Kidney epithelial cell (primary cell): Measurements from ENCODE around the gene B3GAT1. TPM values are rescaled to one million over a fixed set of nuclear protein-coding genes. Genes with fewer than 3 reads are reported as not detected.

ENCODE experiments used
- DNase-seq: peaks from one replicate; pipeline ENCODE4 v3.0.0-alpha.2; 2010; ENCODE audit warnings: low read depth
- H3K27me3 ChIP-seq: 2 replicates; pipeline ENCODE4 v1.6.0; 2011; ENCODE audit warnings: low read length; ENCODE audit not compliant: control insufficient read depth, insufficient read depth
- H3K36me3 ChIP-seq: 2 replicates; pipeline ENCODE4 v1.5.1; 2011; ENCODE audit warnings: low read length; ENCODE audit not compliant: control insufficient read depth, insufficient read depth
- H3K4me3 ChIP-seq: 2 replicates; pipeline ENCODE4 v1.5.1; 2011; ENCODE audit warnings: low read depth, mild to moderate bottlenecking, control low read depth, low read length
- total RNA-seq: library from RNA; depleted of rRNA; stranded (reverse); fragments of >200 nt; gene quantifications from 2 replicates; pipeline ENCODE4 v1.2.3, GENCODE V29; 2015
- TF ChIP-seq, protein P1 (sequence below): IDR thresholded peaks from 2 replicates; pipeline ENCODE4 v1.5.1; 2011; ENCODE audit warnings: mild to moderate bottlenecking, moderate library complexity, low read length, control low read depth, inconsistent platforms; ENCODE audit not compliant: insufficient read depth, poor library complexity, severe bottlenecking

The B3GAT1 gene
- total RNA-seq, 1 donor from 2014 or later: 0.71 TPM

DNA sequence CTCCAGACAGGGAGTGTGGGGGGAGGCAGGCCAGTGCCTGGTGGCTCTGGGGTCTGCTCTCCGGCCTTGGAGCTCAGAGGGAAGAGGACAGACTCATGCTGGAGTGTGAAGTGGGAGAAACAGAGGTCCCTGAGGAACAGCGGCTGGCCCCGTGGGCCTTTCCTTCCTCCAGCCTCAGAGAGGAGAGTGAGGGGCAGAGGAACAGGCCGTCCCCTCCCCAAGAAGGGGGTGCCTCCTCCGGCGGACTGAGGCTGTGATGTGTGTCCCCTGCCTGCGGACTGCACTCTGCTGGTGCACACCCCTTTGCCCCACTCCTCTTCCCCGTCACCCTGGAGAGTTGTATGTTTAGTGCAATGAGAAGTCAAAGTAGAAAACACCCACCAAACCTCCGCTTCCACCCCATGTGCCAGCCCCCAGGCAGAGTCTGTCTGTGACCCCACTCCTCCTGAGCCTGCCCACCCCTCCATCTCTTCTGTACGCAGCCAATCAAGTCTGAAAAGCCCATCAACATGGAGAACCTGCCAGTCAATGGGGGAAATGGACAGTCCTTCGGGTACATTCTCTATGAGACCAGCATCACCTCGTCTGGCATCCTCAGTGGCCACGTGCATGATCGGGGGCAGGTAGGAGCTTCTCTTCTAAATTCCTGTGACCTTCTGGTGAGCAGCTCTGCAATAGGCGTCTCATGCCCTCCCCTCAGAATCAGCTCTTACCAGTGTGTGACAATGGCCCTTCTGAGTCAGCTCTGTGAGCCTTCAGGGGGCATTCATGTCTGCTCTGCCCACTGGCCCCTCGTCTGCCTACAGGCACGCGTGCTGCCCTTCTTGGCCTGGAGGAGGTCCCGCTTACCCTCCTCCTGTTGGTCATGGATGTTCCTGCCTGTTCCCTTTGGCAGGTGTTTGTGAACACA is 41.3 kb downstream of the B3GAT1 start:
- H3K4me3 ChIP-seq: no peak overlapping the region
- H3K36me3 ChIP-seq: no peaks in the 10 kb centered on the region
- TF ChIP-seq, protein P1, sequence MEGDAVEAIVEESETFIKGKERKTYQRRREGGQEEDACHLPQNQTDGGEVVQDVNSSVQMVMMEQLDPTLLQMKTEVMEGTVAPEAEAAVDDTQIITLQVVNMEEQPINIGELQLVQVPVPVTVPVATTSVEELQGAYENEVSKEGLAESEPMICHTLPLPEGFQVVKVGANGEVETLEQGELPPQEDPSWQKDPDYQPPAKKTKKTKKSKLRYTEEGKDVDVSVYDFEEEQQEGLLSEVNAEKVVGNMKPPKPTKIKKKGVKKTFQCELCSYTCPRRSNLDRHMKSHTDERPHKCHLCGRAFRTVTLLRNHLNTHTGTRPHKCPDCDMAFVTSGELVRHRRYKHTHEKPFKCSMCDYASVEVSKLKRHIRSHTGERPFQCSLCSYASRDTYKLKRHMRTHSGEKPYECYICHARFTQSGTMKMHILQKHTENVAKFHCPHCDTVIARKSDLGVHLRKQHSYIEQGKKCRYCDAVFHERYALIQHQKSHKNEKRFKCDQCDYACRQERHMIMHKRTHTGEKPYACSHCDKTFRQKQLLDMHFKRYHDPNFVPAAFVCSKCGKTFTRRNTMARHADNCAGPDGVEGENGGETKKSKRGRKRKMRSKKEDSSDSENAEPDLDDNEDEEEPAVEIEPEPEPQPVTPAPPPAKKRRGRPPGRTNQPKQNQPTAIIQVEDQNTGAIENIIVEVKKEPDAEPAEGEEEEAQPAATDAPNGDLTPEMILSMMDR: no peak
- DNase-seq: no peak
- H3K27me3 ChIP-seq: no peaks in the 10 kb centered on the region

DNA sequence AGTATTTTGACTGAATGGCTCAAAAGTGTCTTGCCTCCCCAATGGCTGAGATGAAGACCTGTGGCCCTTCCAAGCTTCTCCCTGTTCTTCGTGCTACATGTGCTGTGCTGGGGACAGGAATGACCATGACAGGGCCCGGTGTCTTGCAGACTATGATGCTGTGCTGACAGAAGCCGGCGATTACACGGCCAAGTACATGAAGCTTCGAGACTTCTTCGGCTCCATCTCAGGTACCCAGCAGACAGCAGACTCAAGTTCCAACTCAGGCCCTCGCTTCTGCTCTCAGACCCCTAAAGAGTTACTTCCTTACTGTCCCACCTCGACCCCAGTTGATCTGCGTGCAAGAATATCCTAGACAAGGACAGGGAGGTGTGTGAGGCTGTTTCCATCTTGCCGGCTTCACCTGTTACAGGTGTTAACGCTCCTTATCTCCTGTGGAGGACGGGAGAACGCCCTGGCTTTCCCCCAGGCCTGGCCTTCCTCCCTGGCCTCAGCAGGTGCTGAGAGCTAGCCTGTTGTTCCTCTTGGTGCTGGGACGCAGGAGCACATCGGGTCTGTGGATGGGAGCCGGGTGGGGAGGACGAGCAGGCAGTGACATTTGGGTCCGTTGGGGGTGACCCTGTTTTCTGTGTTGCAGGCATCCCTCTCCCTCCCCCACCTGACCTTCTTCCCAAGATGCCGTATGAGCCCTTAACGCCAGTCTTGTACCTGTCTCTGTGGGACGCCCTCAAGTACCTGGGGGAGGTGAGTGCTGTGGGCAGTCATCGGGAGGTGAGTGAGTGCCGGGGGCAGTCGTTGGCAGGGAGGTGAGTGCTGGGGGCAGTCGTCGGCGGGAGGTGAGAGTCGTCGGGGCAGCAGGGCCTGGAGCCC is 42.2 kb downstream of the B3GAT1 start:
- DNase-seq: no peak
- Histone ChIP-seq H3K27me3 (no peaks in the 10 kb centered on the region), H3K4me3 (no peak overlapping the region), H3K36me3 (no peaks in the 10 kb centered on the region)
- TF ChIP-seq, protein P1: no peak

DNA sequence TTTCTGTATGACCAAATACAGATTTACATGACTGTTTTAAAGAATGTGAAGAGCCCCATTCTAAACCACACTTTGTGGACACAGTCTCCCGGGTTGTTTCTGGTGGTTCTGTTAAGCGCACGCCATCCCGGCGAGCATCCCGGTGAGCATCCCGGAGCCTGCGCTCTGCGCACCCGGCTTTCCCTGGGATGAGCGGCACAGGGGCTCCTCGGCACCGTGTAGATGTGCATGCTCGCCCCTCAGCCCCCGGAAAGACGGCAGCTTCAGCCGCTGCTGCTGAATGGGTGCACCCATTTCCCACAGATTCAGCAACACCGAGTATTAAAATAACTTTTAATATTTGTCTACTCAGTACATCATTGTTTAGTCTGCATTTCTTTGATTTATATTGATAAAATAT is 44.3 kb downstream of the B3GAT1 start:
- TF ChIP-seq, protein P1: no peak
- DNase-seq: no peak
- Histone ChIP-seq H3K36me3 (no peaks in the 10 kb centered on the region), H3K27me3 (no peaks in the 10 kb centered on the region), H3K4me3 (no peak overlapping the region)

DNA sequence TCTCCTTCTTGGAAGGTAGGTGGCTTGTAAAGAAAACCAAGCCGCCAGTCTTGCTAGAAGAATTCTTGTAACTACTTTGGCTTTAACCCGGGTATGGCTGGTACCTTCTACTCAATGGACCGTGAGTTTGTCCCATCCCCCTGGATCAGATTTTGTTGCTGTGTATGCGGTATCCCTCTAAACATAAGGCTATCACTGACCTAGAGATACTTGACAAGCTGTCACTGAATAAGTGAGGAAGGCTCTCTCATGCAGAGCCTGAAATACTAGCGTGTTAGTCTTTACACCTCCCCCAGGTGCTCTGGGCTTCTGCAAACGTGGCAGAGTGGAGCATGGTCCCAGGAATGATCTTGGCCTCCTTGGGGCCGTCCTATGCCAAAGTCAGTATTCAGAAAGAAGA is 45.8 kb downstream of the B3GAT1 start:
- Histone ChIP-seq H3K27me3 (no peaks in the 10 kb centered on the region), H3K4me3 (no peak overlapping the region), H3K36me3 (no peaks in the 10 kb centered on the region)
- TF ChIP-seq, protein P1: no peak
- DNase-seq: no peak

DNA sequence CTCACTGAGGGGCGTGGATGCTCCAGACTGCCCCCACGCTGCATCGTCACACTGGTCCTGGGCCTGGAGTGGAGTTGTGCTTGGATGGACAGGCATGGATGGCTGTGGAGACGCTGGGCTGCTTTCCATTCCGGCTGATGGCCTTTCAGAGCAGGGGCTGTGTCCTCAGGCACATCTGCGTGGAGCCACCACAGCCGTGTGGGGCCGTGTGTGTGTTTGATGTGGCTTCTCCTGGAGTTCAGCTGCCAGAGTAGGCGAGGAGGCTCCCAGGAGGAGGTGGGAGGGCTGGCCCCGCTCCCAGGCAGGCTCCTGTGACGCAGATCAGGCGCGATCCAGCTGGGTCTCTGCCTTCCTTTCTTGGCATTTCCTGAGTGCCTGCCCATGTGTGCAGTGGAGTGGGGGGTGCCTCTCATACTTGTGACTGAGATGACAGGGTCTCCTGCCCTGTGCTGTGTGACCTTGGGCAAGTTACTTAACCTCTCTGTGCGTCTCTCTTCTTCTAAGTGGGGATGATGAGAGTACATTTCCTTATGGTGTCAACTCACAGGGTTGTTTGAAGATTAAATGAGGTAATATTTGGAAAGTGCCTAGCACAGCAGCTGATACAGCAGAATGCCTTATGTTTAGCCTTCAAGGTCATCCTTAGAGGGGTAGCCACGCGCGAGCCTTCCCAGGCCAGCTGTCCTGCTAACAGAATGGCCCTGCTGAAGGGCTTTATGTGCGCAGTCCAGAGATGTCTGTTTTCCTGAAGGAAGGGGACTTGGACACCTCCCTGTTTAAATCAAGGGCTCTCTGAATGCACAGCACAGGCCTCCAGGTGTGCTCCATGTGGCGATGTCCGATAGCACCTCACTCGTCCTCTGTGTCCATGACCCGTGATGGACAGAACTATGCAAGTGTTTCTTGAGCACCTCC is 46.8 kb downstream of the B3GAT1 start:
- H3K27me3 ChIP-seq: no peaks in the 10 kb centered on the region
- TF ChIP-seq, protein P1: no peak
- no peaks in the 10 kb centered on the region for H3K36me3 ChIP-seq
- no peak overlapping the region for H3K4me3 ChIP-seq
- no peak for DNase-seq
